HG02571 (cell line): ENCODE data around the gene PRIMA1.

Source experiments
- ATAC-seq: cut with Tn5 transposase; IDR thresholded peaks from one replicate; pipeline ENCODE4 v1.9.1; 2021; ENCODE audit warnings: mild to moderate bottlenecking, moderate library complexity; ENCODE audit not compliant: unreplicated experiment

PRIMA1 gene

GRCh38 chr14:93797071-93797470, 8.8 kb upstream of the PRIMA1 start:
- ATAC-seq, result no peak

DNA sequence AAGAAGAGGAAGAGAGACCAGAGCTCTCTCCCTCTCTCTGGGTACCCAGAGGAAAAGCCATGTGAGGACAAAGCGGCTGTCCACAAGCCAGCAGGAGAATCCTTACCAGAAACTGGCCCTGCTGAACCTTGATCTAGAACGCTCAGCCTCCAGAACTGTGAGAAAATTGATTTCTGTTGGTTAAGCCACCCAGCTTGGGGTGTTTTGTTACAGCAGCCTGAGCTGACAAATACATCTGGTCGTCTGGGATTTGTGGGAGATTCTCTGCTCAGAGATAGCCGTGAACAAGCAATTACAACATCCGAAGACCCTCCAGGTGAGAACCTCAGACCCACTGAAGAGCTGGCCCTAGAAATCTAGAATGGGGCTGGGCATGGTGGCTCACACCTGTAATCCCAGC, 6.5 kb upstream of the PRIMA1 start:
- ATAC-seq, result no peak

- ATAC-seq, result no peak
Measured at GRCh38 chr14:93793555-93794324, 5.5 kb upstream of the PRIMA1 start.

GRCh38 chr14:93792391-93792790, 4.1 kb upstream of the PRIMA1 start:
- ATAC-seq, result no peak

- ATAC-seq, result no peak
Measured at GRCh38 chr14:93790966-93791365, 2.7 kb upstream of the PRIMA1 start.

GRCh38 chr14:93789228-93790130, 1.2 kb upstream of the PRIMA1 start:
- ATAC-seq, result no peak

DNA sequence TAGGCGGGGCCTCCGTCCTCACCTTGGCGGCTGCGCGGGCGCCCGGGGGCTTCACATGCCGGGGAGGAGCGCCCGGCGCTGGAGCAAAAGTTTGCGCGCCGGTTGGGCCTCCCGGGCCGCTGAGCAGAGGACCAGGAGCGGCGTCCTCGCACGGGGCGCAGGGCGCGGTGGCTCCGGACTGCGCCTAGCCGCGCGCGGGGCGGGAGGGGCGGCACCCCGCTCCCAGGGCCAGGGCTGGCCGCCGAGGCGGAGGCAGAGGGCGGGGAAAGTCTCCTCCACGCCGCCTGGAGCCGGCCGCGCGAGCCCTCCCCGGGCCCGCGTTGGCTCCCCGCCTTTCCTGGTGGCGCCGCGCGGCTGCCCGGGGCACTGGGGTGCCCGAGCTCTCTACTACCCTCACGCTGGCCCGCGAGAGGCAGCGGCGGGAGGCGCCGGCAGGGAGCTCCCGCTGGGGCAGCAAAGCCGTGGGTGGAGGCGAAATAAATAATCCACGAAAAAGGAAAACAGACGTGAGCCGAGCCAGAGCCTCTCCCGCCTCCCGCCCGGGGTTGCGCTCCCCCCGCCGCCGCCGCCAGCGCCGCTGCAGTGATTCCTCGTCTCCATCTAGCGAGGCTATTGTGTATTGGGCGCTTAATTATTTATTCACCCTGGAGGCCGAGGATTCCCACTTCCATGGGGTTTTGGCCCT, 400 bp upstream of the PRIMA1 start:
- no peak for ATAC-seq

DNA sequence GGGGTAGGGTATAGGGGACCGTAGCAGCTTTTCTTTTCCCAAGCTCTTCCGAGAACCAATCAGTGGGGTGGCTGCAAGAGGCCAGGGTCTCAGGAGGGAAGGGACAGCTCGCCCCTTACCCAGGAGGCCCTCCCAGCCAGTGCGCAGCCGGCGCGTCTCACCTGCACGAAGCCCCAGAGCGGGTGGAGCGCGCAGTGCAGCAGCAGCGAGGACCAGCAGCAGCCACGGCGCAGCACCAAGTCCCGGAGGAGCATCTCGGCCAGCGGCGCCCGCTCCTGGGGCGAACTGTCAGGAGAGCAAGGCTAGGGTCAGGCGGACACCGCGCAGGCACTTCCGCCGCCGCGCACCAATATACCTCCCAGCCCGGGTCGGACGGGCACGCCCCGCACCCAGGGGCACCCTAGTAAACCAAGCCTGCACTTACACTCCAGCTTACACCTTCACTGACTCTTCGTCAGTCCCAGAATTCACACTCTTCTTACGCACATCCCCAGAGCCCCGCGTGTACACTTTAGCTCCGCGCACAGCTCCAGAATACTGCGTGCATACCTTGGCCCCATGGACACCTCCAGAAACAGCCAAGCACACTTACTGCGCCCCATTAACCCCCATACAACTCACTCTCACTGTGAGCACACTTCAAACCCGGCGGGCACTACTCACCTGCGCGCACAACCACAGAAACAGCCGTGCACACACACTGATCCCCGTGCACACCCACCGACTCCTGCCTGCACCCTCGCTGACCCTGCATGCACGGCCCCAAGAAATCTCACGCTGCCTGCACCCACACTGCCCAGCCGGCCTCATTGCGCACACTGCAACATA, 606 bp downstream of the PRIMA1 start:
- ATAC-seq, result no peak

- no peak for ATAC-seq
Measured at GRCh38 chr14:93785423-93785822, 2.9 kb downstream of the PRIMA1 start.

- no peak for ATAC-seq
Measured at GRCh38 chr14:93784878-93785277, 3.4 kb downstream of the PRIMA1 start.

DNA sequence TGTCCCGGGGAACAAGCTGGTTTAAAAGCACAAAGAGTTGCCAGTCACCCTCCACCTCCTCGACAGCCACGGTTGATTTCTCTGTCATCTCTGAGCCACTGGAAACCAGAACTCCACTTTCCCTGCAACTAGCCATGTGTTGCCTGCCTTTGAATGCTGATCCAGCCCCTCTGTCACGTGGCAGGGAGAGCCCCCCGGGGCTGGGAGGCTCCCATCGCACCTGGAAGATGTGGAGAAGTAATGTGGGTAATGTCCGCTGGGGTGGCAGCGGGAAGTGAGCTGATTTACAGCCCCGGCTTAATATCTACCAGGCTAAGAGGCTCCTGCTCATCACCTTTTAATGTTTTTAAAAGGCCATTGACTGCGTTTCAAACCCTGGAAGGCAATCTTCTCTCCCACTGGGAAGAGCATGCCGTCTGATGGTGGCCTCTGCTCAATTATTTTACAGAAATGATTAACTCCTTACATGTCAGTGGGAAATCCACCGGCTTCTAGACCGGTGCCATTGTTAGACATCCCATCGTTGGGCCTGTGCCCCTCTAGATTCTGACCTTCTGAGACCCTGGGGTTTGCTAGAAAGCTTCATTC, 7.4 kb downstream of the PRIMA1 start:
- ATAC-seq, result no peak

DNA sequence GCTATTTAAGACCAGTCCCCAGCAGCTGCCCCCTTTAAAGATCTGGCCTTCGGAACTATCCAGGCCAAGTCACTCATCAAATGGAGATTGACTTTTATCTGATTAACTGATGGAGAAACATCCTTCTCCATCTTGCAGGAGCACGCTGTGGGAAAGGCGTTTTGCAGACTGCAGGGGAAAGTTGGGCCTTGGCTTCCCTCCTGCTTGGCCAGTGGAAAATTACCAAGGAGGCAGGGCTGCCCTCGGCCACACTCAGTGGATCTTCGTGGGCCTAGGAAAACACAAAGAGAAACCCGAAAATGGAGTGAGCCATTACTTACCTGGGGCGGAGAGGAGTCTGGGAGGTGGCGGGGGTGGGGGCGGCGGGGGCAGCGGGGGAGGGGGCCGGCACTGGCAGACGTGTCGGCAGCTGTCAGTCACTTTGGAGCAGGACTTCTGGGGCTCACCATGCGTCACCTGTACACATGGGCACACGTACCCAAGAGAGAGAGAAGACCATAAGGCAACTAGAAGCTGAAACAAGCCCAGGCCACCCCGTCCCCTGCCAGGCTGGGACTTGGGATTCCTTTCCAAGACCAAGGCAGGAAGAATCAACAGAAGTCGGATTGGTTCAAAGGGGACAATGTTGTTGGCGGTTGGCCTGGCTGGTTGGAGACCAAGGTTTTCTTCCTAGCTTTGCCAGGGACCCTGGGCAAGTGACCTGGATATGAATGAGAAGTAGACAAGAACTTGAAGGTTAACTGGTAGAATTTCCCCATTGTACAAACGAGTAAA, 9.2 kb downstream of the PRIMA1 start:
- ATAC-seq, result no peak

DNA sequence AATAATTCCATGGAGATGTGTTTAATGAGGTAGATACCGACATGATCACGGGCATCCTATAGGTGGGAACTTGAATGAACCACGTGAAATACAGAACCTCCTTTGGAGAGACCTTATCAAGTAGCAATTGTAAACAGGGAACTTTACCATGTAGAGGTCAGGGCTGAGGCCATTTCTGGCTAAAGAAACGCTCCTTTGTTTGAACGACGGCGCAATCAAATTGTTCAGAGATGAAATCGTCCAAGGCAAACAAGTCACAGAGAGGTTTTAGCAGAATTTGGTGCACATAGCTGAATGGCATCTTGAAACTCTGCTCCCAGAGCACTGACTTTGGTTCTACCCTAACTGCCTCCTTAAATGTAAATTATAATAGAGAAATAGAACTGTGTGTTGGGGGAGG, 9.8 kb downstream of the PRIMA1 start:
- ATAC-seq, result no peak

- ATAC-seq, result no peak
Measured at GRCh38 chr14:93775744-93776143, 12.5 kb downstream of the PRIMA1 start.

DNA sequence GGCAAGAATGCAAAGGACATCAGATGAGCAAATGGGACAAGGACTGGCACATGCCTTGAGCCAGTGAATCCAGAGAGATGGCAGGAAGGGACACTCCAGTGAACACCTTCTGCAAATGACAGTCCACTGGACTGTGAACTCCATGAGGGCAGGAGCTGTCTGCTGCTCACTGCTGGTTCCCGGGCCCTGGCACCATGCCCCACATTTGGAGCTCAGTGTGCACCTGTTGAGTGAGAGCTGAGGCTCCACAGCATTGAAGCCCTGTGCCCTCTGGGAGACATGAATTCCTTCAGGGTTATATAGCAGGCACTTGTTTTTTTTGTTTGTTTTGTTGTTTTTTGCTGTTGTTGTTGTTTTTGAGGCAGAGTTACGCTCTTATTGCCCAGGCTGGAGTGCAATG, 13.1 kb downstream of the PRIMA1 start:
- ATAC-seq, result no peak

GRCh38 chr14:93772263-93772662, 16.0 kb downstream of the PRIMA1 start:
- no peak for ATAC-seq

DNA sequence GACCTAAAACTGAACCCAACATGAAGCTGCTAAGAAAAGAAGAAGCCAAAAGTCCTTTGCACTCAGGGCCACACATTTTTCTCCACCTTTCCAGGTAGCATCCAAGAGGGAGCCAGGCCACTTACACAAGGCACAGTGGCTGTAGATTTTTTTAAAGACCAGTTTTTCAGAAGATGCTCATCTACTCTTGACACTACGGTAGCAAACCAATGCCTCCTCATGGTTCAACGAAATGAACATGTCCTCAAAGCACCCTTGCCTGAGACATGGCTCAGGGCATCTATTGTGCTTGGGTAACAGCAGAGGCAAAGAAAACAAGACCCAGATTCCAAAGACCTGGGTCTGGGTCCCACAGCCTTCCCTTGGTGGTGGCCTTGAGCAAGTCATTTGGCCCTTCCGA, 22.3 kb downstream of the PRIMA1 start:
- ATAC-seq, result no peak

DNA sequence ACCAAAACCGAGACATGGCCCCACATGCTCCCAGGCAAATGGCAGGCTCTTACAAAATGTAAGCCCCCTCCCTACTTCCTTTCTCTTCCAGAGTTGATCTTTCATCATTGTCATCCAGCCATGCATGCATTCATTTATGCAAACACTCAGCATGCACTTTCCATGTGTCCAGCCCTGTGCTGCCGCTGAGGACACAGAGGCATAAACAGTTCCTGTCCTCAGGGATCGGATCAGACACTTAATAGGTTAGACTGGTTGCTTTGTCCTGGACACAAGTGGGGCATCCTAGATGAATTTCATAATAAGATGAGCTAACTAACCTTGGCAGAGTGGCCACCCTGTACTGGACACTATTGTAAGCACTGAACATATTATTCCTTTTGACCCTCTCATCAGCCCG, 23.1 kb downstream of the PRIMA1 start:
- ATAC-seq, result no peak

DNA sequence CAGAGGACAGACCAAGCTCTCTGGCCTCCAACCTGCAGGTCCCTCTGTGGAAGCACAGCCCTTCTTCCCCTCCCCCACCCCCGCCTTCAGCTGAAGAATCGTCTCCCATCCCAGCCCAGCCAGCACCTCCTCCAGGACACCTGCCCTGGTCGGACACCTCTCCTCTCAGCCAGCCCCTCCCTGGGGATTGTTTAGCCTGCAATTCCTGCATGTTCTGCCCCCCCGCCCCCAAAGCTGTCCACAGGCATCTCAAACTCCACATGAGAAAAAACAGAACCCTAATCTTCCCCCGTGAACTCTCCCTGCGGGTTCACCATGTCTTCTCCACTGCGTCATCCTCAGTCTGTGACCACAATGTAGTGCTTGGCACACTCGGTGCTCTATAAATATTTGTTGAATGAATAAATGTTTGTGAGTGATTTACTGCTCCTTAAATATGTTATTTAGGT, 24.1 kb downstream of the PRIMA1 start:
- no peak for ATAC-seq
